B cell (primary cell): ENCODE data around the gene PDLIM7.

Source experiments
- EZH2 ChIP-seq: IDR thresholded peaks from 2 replicates; pipeline ENCODE4 v1.6.1; 2012; ENCODE audit warnings: borderline replicate concordance, low read depth, mild to moderate bottlenecking, moderate library complexity, low read length; ENCODE audit not compliant: insufficient read depth, poor library complexity, severe bottlenecking
- TF ChIP-seq, protein P1 (sequence below): fragments of 200-600 bp; IDR thresholded peaks from one replicate; pipeline ENCODE4 v1.8.0; 2022; ENCODE audit warnings: antibody characterized with exemption, mild to moderate bottlenecking

DNA sequence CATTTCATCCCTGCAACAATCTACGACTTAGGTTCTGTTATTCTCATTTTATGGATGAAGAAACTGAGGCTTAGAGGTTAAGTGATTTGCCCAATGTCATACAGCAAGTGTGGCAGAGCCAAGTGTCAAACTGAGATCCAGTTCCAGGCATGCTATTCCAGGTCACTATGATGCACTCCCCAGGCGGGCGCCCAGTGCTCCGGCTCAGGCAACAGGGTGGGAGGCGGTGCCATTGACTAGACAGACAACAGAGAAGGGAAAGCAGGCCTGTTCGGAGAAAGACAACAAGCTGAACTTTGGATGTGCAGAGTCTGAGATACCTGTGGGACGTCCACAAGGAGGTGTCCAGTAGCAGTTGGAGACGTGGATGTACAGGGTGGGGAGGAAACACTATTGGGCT is 30.2 kb upstream of the PDLIM7 start:
- TF ChIP-seq, protein P1, sequence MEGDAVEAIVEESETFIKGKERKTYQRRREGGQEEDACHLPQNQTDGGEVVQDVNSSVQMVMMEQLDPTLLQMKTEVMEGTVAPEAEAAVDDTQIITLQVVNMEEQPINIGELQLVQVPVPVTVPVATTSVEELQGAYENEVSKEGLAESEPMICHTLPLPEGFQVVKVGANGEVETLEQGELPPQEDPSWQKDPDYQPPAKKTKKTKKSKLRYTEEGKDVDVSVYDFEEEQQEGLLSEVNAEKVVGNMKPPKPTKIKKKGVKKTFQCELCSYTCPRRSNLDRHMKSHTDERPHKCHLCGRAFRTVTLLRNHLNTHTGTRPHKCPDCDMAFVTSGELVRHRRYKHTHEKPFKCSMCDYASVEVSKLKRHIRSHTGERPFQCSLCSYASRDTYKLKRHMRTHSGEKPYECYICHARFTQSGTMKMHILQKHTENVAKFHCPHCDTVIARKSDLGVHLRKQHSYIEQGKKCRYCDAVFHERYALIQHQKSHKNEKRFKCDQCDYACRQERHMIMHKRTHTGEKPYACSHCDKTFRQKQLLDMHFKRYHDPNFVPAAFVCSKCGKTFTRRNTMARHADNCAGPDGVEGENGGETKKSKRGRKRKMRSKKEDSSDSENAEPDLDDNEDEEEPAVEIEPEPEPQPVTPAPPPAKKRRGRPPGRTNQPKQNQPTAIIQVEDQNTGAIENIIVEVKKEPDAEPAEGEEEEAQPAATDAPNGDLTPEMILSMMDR = no peak
- no peak for TF ChIP-seq EZH2
